GM18526 (cell line): ENCODE results near the gene TXNDC11.

Experiments
- POLR2A ChIP-seq: IDR thresholded peaks from 3 replicates; pipeline ENCODE4 v1.6.1; 2011; ENCODE audit not compliant: insufficient read length; ENCODE audit errors: extremely low read depth

The TXNDC11 gene

GRCh38 chr16:11757671-11758545 lies 15.3 kb upstream of the TXNDC11 start:
- no peak for TF ChIP-seq POLR2A

- no peak for TF ChIP-seq POLR2A
Measured at GRCh38 chr16:11756248-11756647, 13.6 kb upstream of the TXNDC11 start.

GRCh38 chr16:11755022-11755760 lies 12.5 kb upstream of the TXNDC11 start:
- TF ChIP-seq POLR2A: no peak

GRCh38 chr16:11752856-11753255 lies 10.2 kb upstream of the TXNDC11 start:
- no peak for TF ChIP-seq POLR2A

GRCh38 chr16:11750056-11750455 lies 7.4 kb upstream of the TXNDC11 start:
- TF ChIP-seq POLR2A: no peak

- no peak for TF ChIP-seq POLR2A
Measured at GRCh38 chr16:11748404-11749254, 6.0 kb upstream of the TXNDC11 start.

GRCh38 chr16:11747949-11748403 lies 5.3 kb upstream of the TXNDC11 start:
- no peak for TF ChIP-seq POLR2A

GRCh38 chr16:11744075-11744470 lies 1.4 kb upstream of the TXNDC11 start:
- no peak for TF ChIP-seq POLR2A

- no peak for TF ChIP-seq POLR2A
Measured at GRCh38 chr16:11743308-11744074, 834 bp upstream of the TXNDC11 start.

- TF ChIP-seq POLR2A: no peak
Measured at GRCh38 chr16:11742093-11742535, 543 bp downstream of the TXNDC11 start.

GRCh38 chr16:11740567-11740966 lies 2.1 kb downstream of the TXNDC11 start:
- no peak for TF ChIP-seq POLR2A

- TF ChIP-seq POLR2A: no peak
Measured at GRCh38 chr16:11738742-11739544, 3.7 kb downstream of the TXNDC11 start.

GRCh38 chr16:11737713-11738112 lies 4.9 kb downstream of the TXNDC11 start:
- TF ChIP-seq POLR2A: no peak

- no peak for TF ChIP-seq POLR2A
Measured at GRCh38 chr16:11736903-11737302, 5.8 kb downstream of the TXNDC11 start.
